NCI-H345 (cell line): ENCODE data around the gene NRXN3.

ENCODE experiments used
- DNase-seq: peaks from one replicate; lab custom pipeline; 2025; lab: John Stamatoyannopoulos, UW

The NRXN3 gene

GRCh38 chr14:78637489-78637888 lies 467.3 kb downstream of the NRXN3 start:
- peak; percentile 51 for DNase-seq

DNA sequence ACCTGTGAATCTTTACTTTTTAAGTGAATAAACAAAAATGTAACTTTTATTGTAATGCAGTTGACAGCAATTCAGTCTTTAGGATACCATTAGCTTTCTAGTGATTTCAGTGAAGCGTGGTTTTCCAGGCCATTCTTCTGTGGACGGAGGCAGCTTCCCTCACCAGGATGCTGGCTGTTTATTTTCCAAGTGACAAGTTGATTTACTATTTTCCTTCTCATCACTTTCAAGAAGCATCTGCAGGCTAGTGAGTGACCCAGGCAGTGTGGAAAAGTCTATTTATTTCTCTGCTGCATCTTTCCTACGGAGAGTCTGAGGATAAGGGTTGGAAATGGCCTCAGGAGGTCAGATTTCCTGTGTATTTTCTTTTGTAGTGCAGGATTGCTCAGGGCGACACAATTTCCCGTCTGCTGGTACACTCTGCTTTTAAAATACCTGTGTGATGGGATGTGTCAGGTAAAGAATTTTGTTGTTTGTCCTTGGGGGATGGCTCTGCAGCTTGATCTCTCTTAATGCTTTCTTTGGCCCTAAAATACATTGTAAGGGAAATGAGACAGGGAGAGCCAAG lies 467.8 kb downstream of the NRXN3 start:
- peak; percentile 25 for DNase-seq

DNA sequence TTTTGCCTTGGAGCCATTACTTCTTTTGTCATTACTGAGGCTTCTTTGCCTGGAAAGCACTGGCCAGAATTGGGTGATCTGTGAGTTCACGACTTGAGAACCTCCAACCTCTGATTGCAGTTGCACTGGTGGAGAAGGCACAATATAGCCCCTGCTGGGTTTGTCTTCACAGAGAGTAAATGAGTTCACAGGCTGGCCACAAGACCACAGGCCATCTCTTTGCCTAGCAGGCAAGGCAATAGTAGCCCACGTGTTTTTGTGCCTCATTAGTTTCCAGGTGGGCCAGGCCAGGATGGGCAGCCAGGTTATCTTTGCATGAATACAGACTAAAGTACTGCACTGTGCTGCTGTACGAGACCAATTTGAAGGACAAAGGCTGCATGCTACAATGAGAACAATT lies 468.8 kb downstream of the NRXN3 start:
- peak; percentile 40 for DNase-seq

DNA sequence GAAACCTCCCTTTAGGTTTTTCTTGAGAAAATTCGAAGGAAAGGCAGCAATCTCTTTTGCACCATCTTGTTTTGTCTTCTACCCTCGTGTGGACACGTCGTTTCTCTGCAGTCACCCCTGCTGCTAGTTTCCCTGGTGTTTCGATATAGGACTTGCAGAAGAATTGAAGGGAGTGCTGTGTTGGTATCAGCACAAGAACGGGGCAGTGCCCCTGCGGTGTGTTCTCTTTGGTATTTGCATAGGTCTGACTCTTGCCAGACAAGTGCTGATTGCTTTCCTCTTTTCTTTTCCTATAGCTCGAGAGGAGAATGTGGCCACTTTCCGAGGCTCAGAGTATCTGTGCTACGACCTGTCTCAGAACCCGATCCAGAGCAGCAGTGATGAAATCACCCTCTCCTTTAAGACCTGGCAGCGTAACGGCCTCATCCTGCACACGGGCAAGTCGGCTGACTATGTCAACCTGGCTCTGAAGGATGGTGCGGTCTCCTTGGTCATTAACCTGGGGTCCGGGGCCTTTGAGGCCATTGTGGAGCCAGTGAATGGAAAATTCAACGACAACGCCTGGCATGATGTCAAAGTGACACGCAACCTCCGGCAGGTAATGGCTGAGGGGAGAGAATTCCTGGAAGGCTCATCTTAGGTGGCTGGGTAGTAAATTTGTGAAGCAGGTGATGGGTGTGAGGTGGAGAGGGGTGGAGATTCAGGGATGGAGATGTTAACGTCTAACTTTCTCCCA lies 474.8 kb downstream of the NRXN3 start:
- no peak for DNase-seq

DNA sequence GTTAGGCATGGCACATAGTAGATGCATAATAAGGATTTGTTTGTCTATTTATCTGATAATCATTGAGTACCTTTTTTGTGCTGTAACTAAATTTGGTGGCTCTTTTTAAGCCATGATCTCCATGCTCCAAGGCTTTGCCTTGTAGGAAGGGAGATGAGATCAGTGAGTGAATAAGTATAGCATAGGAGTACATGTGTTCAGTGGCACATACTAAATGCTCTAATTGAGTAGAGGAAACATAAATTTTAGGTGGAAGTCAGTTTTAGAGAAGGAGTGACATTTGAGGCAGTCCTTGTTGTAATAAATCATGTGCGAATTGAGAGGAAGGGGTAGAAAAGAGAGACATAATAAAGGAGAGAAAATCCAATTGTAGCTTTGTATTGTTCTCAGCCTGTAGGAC lies 482.6 kb downstream of the NRXN3 start:
- DNase-seq, result no peak

- no peak for DNase-seq
Measured at GRCh38 chr14:78653173-78653572, 483.0 kb downstream of the NRXN3 start.

GRCh38 chr14:78657451-78657850 lies 487.3 kb downstream of the NRXN3 start:
- no peak for DNase-seq

DNA sequence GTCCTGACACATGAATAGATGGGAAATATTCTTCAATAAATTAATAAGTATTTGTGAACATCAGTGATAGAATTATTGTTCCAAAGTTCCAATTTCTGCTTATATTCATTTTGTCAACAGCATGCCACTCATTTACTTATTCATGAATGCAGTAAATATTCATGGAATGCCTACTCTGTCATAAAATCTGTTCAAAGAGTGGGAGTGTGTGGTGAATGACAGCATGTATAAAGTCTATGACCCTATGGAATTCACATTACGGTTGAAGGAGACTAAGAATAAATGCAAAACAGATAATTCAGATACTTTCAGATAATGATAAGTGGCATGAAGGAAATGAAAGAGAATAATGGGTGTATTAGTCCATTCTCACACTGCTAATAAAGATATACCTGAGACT lies 494.7 kb downstream of the NRXN3 start:
- no peak for DNase-seq

DNA sequence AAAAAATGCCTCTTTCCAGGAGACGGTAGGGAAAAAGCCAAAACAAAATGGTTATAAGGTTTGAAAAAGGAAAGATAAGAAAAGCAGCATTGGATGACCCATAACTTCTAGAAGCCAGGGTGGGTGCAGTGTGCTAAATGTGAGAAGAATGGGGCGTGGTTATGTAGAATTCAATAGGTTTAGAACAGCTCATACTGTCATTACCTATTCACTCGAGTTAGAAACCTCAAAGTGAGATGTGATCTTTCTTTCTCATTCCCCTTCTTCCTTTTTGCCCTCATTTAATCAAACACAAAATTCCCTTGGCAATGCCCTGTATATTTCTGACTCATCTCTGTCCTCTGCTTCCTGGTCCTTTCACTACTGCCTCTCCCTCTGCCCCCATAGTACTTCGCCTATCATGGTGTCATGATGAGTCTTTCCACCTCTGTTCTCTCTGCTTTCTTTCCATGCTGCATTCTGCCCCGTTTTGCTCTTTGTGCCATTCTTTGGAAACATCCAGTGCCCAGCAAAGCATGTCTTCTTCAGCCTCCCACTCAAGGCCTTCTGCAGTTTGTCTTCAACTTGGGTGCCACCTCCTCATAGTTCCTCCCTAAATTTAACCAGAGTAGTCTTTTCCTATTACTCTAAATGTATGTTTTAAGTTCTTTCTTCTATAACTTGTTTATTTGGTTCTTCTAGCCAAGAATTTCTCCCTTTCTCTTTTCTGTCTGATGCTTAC lies 496.3 kb downstream of the NRXN3 start:
- DNase-seq, result no peak

GRCh38 chr14:78667141-78667540 lies 497.0 kb downstream of the NRXN3 start:
- no peak for DNase-seq

GRCh38 chr14:78673845-78674244 lies 503.7 kb downstream of the NRXN3 start:
- no peak for DNase-seq

GRCh38 chr14:78674820-78675219 lies 504.6 kb downstream of the NRXN3 start:
- no peak for DNase-seq

DNA sequence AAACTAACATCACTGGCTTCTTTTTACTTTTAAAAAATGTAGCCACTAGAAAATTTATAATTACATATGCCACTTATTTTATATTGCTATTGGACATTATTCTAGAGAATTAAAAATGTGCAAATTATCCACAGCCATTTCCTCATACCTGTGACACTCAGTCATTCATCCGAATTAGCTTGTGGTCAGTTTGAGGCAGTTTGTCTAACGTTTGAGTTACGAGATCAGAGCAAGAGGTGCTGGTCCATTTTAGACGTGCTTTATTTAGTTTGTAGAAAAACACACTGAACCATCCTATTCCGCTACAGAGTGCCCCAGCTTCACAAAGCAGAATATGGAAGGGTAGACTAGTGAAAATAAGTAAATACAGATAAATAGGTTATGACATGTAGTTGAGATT lies 513.0 kb downstream of the NRXN3 start:
- DNase-seq, result no peak

DNA sequence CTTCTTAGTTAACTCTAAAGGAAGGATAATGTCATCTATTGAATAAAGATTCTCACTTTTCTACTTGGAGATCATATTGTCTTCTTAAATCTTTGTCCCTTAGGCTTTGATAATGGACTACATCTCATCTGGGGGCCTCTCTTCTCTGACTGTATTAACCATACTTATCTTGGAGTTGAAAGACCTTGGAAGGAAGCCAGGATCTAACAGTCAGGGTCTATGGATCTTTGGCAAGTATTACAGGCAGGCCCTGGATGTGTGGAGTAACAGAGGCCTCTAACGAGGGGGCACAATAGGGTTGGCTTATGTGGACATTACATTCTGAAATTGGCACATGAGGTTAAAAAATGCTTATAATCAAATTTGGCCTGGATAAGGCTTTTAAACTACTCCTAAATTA lies 513.8 kb downstream of the NRXN3 start:
- DNase-seq, result peak; percentile 5

DNA sequence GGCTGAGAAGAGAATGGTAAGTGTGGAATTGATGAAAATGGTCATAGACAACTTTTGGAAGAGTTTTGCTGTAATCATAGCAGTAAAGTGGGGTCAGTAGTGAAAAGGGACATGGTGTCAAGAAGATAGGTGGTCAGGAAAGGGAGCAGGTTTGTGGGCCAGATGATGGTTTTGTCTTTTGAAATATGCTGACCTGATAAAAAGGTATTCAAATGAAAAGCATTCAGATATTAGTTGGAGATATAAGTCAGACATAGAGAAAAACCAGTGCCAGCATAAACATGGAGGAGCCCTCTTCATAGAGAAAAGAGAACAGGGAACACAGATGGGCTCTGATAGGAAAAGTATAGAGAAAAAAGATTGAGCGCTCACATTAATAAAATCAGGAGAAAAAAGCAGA lies 518.3 kb downstream of the NRXN3 start:
- no peak for DNase-seq

DNA sequence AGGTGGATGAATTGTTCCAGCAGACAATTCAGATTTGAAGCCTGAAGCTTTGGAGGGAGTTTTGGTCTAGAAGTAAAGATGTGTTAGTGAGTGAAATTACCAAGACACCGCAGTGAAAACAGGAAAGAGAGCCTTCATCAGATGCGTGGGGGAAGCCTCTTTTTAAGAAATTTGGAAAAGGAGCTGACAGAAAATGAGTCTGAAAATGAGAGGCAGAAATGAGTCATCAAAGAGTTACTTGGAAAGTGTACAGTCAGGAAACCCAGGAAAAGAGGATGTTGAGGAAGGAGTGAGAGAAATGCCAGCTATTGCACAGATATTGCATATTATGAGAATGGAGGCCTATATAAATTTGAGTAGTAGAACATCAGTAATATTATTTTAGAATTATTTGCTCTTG lies 520.7 kb downstream of the NRXN3 start:
- no peak for DNase-seq

DNA sequence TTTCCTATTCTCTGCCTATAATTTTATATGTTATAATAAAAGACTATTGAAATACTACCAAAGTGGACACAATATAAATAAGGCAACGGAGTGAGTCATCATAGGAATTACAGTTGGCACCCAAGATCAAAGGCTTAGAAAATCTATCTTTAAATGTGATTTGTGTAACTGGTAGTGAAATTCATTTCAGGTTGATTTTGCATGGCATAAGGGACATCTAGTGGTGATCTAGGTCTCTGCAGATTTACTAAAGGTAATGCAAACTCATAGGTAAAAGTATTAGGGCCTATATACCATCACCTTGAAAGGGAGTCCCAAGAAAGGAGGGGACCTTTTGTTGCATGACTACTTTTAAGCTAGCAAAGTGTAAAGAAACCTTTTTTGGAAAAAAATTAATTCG lies 527.2 kb downstream of the NRXN3 start:
- peak; percentile 29 for DNase-seq

DNA sequence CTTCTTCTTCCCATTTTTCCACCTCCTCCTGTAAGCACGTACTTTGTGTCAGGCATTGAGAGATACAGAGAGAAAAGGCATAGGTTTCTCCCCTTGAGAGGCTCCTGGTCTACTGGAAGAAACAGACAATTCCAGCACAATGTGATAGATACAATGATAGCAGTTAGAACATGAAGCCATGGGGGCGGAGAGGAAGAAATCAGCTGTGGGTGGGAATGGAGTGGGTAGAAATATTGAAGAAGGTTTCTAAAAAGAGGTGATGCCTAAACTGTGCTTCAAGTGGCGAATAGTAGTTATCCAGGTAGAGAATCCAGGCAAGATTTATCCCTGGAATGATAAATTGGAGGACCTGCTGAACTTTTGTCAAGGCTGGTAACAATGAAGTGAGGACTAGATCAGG lies 528.8 kb downstream of the NRXN3 start:
- DNase-seq, result no peak

DNA sequence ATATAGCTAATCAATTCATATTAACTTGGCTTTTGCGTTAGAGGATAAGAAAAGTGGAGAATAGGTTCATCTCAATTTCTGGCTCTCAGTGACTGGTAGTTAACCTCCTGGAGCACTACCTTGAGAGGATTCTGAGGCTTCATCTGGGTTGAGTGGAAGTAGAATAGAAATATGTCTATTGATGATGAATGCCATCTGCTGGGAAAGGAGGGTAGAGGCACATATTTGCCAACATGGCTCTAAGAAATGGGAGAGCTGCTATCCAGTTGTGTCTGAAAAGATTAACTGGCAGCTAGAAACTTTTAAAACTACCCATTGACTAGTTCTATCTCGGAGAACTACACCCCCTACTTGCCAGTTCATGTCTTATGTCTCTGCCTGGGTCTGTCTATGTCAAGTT lies 530.1 kb downstream of the NRXN3 start:
- no peak for DNase-seq

GRCh38 chr14:78701246-78701645 lies 531.1 kb downstream of the NRXN3 start:
- DNase-seq, result no peak

GRCh38 chr14:78704965-78705364 lies 534.8 kb downstream of the NRXN3 start:
- no peak for DNase-seq

DNA sequence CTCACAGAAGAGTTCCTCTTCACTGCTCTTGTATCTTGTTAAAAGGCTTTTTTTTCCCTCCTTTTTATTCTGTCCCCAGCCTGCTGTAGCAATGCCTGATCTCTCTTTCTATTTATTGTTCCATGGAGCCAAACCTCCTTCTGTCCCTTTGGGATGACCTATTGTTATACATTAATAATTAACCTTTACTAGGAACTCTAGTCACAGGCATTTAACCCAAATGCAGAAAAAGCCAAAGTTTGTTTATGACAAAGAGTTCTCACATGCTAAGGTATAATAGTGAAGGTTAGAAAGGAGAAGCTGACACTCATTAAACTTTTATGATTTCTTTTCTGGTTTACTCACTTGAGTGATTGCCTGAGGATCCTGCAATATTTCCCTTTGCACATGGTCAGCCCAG lies 535.8 kb downstream of the NRXN3 start:
- DNase-seq, result no peak

GRCh38 chr14:78709795-78710557 lies 539.8 kb downstream of the NRXN3 start:
- DNase-seq, result no peak
